GM18520 (cell line): ENCODE results near the gene TDRD5.
"Not testable (repeated sequence)": the region's sequence is repeated elsewhere in the genome, so short reads cannot be mapped to it uniquely, and the experiment has no call there.

ENCODE experiments used
- ATAC-seq: cut with Tn5 transposase; IDR thresholded peaks from one replicate; pipeline ENCODE4 v1.9.1; 2021; ENCODE audit not compliant: unreplicated experiment

The TDRD5 gene

DNA sequence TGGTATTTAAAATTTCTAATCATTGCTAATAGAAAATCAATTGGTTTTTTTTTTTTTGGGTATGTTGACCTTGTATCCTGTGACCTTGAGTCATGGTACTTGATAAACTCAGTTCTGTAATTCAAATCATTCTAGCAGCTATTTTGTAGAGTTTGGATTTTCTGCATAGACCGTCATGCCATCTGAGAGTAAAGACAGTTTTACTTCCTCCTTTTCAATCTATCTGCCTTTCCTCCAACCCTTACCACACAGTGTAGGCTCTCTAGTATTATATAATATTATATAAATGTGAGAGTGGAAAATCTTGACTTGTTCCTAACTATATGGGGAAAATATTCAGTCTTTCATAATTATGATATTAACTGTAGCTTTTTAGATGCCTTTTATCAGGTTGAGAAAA, 7.0 kb downstream of the TDRD5 start:
- no peak for ATAC-seq

DNA sequence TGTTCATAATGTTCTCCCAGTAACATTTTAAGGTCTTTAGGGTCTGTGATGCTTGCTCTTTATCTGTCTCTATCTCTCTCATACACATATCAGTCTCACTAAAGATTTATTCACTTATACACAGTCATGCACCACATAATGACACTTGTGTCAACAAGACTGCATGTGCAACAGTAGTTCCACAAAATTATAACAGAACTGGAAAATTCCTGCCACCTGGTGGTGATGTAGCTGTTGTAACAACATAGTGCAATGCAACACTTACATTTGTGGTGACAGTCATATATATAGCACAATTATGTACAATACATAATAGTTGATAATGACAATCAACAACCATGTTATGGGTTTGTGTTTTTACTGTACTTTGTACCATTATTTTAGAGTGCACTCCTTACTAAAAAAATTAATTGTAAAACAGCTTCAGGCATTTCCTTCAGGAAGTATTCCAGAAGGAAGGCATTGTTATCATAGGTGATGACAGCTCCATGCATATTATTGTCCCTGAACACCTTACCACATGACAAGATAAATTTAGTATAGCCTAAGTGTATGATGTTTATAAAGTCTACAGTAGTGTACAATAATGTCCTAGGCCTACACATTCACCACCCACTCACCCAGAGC, 8.1 kb downstream of the TDRD5 start:
- ATAC-seq = no peak

- ATAC-seq = no peak
Measured at GRCh38 chr1:179601093-179601492, 9.5 kb downstream of the TDRD5 start.

GRCh38 chr1:179612361-179612760, 20.7 kb downstream of the TDRD5 start:
- ATAC-seq = no peak

- no peak for ATAC-seq
Measured at GRCh38 chr1:179630719-179631118, 39.1 kb downstream of the TDRD5 start.

GRCh38 chr1:179632868-179633267, 41.2 kb downstream of the TDRD5 start:
- no peak for ATAC-seq

GRCh38 chr1:179637211-179637860, 45.7 kb downstream of the TDRD5 start:
- ATAC-seq = no peak

DNA sequence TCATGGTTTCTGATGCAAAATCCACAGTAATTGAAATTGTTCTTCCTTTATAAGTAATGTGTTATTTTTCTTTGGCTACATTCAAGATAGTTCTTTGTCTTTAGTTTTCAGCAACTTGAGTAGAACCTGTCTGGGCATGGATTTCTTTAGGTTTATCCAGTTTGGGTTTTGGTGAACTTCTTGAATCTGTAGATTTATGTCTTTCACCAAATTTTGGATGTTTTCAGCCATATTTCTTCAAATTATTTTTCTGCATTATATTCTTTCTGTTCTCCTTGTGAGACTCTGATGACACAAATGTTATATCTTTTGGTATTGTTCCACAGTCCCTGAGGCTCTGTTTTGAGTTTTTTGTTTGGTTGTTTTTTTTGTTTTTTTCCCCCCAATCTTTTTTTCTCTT, 69.4 kb downstream of the TDRD5 start:
- no peak for ATAC-seq

DNA sequence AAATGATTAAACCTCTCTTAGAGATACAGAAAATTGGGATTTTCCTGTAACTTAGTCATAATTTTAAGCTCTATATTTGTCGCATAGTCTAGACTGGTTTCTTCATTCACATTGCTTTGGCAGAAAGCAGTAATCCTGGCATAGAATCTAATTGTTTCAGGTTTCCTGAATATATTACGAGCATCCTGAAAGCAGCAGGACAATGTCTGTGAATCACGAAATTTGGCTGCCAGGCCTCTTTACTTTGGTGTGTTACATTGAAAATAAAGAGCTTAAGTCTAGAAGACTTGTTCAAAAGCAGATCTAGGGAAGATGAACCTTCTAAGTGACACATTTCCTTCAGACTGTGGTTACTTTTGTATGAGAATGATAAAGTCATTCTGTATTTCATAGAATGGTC, 72.2 kb downstream of the TDRD5 start:
- no peak for ATAC-seq

GRCh38 chr1:179677882-179678281, 86.2 kb downstream of the TDRD5 start:
- ATAC-seq = no peak

- ATAC-seq = not testable (repeated sequence)
Measured at GRCh38 chr1:179694530-179694929, 102.9 kb downstream of the TDRD5 start.

GRCh38 chr1:179702946-179703539, 111.4 kb downstream of the TDRD5 start:
- ATAC-seq = no peak

DNA sequence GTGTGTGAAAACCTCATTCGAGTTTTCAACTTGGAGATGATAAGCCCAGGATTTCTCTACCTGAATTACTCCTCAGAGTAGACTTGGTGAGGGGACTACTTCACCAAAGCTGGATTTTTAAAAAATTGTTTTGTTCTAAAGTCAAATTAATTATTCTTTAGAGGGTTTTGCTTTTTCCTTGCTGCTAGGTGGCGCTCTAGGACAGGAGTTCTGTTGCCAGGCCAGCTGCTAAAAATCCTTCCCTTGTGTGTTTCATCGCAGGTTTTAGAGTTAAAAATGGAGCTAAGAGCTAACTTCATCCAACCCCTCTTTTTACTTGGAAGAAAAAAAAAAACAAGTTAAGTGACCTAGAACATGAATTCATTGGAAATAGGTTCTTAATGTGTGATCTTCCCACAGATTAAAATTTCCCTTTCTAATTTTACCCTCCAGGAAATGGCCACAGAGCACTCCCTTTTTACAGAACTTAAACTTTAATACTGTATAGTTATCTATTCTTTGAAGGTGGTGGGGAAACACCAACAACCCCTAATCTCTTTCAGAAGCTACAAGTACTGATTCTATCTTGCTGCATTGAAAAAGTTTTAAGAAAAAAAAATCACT, 114.8 kb downstream of the TDRD5 start:
- ATAC-seq = no peak

DNA sequence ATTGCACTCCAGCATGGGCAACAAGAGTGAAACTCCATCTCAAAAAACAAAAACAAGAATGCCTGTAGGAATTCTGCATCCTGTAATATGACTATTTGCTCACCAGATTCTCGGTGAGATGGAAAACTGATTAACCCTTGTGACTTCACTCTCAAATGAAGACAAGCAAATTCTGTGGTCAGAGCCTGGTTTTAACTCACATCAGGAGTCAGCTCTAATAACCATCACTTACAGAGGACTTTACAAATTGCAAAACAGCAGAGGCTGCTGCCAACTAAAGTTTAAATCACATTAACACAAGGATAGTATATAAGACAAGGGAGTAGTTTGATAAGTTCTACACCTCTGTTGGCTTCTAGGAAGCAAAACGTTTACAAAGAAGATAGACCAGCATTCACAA, 115.8 kb downstream of the TDRD5 start:
- no peak for ATAC-seq

GRCh38 chr1:179708434-179709195, 117.0 kb downstream of the TDRD5 start:
- no peak for ATAC-seq

DNA sequence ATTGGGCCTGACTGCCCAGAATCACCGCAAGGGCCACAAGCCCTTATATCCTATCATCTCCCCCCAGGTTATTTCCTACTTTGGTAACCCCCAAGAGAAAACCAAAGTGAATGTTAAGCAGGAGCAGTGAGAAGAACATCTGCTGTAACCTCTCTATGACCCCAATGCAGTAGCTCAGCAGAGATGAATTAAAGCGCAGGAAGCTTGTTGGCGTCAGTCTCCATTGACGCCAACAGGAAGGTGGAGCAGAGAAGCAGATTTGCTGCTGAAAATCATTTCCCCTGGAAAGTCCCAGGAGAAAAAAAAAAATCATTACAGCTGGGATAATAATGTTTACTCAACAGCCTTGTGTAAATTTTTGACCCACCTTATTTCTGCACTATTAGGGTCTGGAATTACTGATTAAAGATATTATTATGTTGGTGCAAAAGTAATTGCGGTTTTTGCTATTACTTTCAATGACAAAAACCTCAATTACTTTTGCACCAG, 118.3 kb downstream of the TDRD5 start:
- no peak for ATAC-seq

- no peak for ATAC-seq
Measured at GRCh38 chr1:179714159-179714558, 122.5 kb downstream of the TDRD5 start.

DNA sequence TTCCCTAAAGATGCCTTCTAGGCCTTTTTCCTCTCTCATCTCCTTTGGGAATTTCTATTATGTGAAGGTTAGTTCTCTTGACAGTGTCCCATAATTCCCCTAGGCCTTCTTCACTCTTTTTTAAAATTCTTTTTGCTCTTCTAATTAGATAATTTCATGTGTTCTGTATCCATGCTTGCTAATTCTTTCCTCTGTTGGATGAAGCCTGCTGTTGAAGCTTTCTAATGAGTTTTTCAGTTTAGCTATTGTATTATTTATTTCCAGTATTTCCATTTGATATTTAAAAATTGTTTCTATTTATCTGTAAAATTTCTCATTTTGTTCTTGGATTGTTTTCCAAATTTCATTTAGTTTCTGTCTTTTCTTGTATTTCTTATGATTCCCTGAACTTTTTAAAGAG, 123.0 kb downstream of the TDRD5 start:
- no peak for ATAC-seq

DNA sequence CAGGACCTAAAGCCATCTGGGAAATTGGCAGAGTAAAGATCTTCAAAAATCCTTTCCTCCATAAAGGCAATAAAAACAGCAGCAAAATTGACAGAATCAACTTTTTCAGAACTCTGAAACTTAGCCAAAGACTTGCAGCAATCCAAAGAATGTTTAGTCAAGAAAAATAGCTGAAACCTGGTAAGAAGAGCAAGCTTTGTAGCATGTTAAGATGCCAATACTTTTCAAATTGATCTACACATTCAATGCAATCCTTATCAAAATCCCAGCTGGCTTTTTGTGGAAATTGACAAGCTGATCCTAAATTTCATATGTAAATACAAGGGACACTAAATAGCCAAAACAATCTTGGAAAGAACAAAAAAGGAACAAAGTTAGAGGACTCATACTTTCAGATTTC, 127.6 kb downstream of the TDRD5 start:
- no peak for ATAC-seq

GRCh38 chr1:179728271-179728670, 136.6 kb downstream of the TDRD5 start:
- ATAC-seq = no peak

DNA sequence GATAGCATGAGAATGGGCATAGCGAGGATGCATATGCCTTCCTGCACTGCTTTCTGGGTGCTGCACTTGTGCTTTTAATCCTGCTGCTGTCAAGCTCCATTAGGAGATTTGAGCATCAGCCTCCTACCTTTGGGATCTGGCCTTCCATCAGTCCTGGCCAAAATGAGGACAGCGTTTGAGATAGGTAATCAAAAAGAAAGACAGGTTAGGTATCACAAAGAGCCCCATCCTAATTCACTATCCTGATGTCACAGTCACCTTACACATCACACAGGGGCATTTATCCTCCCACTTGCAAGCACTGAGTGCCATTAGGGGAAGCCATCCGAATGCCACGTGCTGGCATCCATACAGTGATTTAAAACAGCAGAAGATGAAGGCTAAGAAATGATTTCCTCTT, 138.2 kb downstream of the TDRD5 start:
- no peak for ATAC-seq
